Measurements from ENCODE around the gene HMGB4.

GRCh38 chr1:33828654-33829053 is 35.2 kb upstream of the HMGB4 start:
- no peak for TF ChIP-seq EZH2 (IDR thresholded peaks at IDR 0.05; ENCODE audit: low read length)
- TF ChIP-seq, protein P1, sequence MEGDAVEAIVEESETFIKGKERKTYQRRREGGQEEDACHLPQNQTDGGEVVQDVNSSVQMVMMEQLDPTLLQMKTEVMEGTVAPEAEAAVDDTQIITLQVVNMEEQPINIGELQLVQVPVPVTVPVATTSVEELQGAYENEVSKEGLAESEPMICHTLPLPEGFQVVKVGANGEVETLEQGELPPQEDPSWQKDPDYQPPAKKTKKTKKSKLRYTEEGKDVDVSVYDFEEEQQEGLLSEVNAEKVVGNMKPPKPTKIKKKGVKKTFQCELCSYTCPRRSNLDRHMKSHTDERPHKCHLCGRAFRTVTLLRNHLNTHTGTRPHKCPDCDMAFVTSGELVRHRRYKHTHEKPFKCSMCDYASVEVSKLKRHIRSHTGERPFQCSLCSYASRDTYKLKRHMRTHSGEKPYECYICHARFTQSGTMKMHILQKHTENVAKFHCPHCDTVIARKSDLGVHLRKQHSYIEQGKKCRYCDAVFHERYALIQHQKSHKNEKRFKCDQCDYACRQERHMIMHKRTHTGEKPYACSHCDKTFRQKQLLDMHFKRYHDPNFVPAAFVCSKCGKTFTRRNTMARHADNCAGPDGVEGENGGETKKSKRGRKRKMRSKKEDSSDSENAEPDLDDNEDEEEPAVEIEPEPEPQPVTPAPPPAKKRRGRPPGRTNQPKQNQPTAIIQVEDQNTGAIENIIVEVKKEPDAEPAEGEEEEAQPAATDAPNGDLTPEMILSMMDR (optimal IDR thresholded peaks at IDR 0.05 in 1 of 3, IDR thresholded peaks at IDR 0.05 in 1 of 3, conservative IDR thresholded peaks at IDR 0.05 in 1 of 3; ENCODE audit: extremely low read depth in 1 of 3, insufficient read depth in 2 of 3, low read length in 3 of 3): no peak

Measured in keratinocyte (primary cell).